Activated T-helper 2 cell treated with anti-CD3 and anti-CD28 coated beads, Interferon-gamma antibody, Interleukin-2, Interleukin-4, amounts not matched to agents 10 μg/mL and 5 μg/mL and 100 μg/mL, durations not matched to agents 14 hours and 24 hours and 36 hours (primary cell): ENCODE results near the gene SYTL2. TPM values are rescaled to one million over a fixed set of nuclear protein-coding genes. Genes with fewer than 3 reads are reported as not detected.

Experiments used
- DNase-seq: peaks from one replicate; pipeline ENCODE4 v3.0.0; 2021; ENCODE audit warnings: low spot score
- H3K27ac Mint-ChIP-seq: one replicate; pipeline ENCODE4 v1.8.0; 2021; ENCODE audit warnings: mixed read lengths
- H3K27me3 Mint-ChIP-seq: one replicate; pipeline ENCODE4 v1.8.0; 2021; ENCODE audit warnings: low read depth, mixed read lengths
- H3K36me3 Mint-ChIP-seq: one replicate; pipeline ENCODE4 v1.8.0; 2021; ENCODE audit warnings: low read depth, mixed read lengths
- H3K4me1 Mint-ChIP-seq: one replicate; pipeline ENCODE4 v1.8.0; 2021; ENCODE audit warnings: low read depth, mixed read lengths
- H3K4me3 Mint-ChIP-seq: one replicate; pipeline ENCODE4 v1.8.0; 2021; ENCODE audit warnings: low read depth, mild to moderate bottlenecking, moderate library complexity, mixed read lengths
- H3K9me3 Mint-ChIP-seq: one replicate; pipeline ENCODE4 v1.8.0; 2021; ENCODE audit warnings: mixed read lengths
- intact Hi-C: fragments of 100-400 bp; cut with micrococcal nuclease; formaldehyde crosslinking; loops from one replicate; pipeline ENCODE4 v1.15.1; 2023
- total RNA-seq: library from RNA; stranded (reverse); gene quantifications from 2 replicates; pipeline ENCODE4 v1.2.3, GENCODE V29; 2022

Gene SYTL2
- total RNA-seq, 1 donor from 2014 or later, result 16.0 TPM

- DNase-seq, result peak; percentile 76
- Mint-ChIP-seq H3K4me1 (peaks cover 68% of the 10 kb centered on the region), H3K27ac (peak overlapping the region; percentile 93), H3K27me3 (no peaks in the 10 kb centered on the region), H3K4me3 (peak overlapping the region; percentile 68), H3K36me3 (no peaks in the 10 kb centered on the region), H3K9me3 (no peaks in the 10 kb centered on the region)
- intact Hi-C loops, result loop anchor here (1.0 kb wide), 2 partner anchors 13 to 71 kb away; partner anchors contain the start of gene SYTL2
These were observed 12.9 kb upstream of the SYTL2 start for GRCh38 chr11:85823816-85824215.

- H3K4me3 Mint-ChIP-seq, result no peak overlapping the region
- no peaks in the 10 kb centered on the region for H3K36me3 Mint-ChIP-seq
- intact Hi-C loops, result loop anchor here (1.0 kb wide), 2 partner anchors 12 to 70 kb away; partner anchors contain the start of gene SYTL2
- no peak for DNase-seq
- H3K27ac Mint-ChIP-seq, result peak overlapping the region; percentile 35
- H3K4me1 Mint-ChIP-seq, result peaks cover 62% of the 10 kb centered on the region
- no peaks in the 10 kb centered on the region for H3K9me3 Mint-ChIP-seq
- no peaks in the 10 kb centered on the region for H3K27me3 Mint-ChIP-seq
These were observed 11.9 kb upstream of the SYTL2 start for GRCh38 chr11:85822814-85823213.

GRCh38 chr11:85821636-85822035 lies 10.7 kb upstream of the SYTL2 start:
- no peaks in the 10 kb centered on the region for H3K36me3 Mint-ChIP-seq
- DNase-seq, result no peak
- intact Hi-C loops, result no loop called here
- H3K4me3 Mint-ChIP-seq, result no peak overlapping the region
- no peaks in the 10 kb centered on the region for H3K9me3 Mint-ChIP-seq
- H3K4me1 Mint-ChIP-seq, result peaks cover 52% of the 10 kb centered on the region
- H3K27ac Mint-ChIP-seq, result no peak overlapping the region
- no peaks in the 10 kb centered on the region for H3K27me3 Mint-ChIP-seq

DNA sequence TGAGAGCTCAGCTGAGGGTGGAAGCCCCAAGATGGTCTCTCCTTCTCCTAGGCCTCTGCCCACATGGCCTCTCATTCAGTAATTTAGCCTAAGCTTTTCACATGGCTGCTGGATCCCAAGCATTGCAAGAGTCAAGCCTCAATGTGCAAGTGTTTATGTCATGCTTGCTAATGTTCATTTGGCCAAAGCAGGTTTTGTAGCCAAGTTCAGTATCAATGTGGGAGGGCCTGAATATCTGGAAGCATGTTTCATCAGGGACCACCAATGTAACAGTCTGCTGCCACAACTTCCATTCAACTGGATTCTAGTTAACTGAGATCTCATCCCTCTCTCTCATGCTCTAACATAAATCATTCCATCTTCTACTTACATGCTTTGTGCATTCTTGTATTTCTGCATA lies 8.5 kb upstream of the SYTL2 start:
- Mint-ChIP-seq H3K27ac (no peak overlapping the region), H3K9me3 (no peaks in the 10 kb centered on the region), H3K36me3 (no peaks in the 10 kb centered on the region), H3K27me3 (no peaks in the 10 kb centered on the region), H3K4me1 (peaks cover 43% of the 10 kb centered on the region), H3K4me3 (no peak overlapping the region)
- DNase-seq, result no peak
- intact Hi-C loops, result no loop called here

DNA sequence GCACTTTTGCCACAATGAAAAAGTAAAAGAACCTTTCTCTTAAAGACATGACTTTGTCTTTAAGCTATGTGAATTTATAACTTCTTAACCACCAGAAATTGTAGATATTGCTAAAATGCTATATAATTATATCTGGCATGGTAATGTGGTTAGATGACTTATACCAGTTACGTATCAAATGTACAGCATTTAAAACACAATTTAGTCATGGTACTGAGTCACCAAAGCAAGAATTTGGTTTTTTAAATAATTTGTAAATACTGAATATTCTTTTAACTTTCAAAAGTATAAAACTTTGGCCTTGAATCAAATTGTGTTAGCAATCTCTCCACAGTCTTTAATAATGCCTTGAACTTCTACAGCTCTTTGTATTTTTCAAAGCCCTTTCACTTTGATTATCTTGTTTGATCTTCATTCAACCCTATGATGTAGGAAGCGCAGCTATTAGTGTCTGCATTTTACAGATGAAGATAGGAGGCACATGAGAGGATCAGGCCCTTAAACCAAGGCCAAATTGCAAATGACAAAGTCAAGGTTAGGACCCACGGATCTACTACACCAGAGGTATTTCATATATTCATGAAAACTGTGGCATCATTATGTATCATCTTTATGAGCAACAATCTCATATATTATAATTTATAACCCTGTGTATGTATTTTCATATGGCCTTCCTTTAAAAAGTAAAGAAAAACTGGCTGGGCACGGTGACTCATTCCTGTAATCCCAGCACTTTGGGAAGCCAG lies 4.4 kb upstream of the SYTL2 start:
- Mint-ChIP-seq H3K4me3 (no peak overlapping the region), H3K27ac (no peak overlapping the region)

DNA sequence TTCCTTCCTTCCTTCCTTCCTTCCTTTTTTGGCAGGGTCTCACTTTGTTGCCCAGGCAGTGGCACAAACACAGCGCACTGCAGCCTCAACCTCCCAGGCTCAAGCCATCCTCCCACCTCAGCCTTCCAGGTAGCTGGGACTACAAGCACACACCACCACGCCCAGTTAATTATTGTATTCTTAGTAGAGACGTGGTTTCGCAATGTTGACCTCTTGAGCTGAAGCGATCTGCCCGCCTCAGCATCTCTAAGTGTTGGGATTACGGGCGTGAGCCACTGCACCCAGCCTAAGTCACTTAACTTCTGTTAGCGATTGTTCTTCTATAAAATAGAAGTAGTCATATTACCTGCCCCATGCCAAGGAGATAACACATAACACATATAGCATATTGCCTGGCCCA lies 2.8 kb upstream of the SYTL2 start:
- Mint-ChIP-seq H3K27me3 (peaks cover 3% of the 10 kb centered on the region), H3K27ac (no peak overlapping the region), H3K4me1 (peaks cover 38% of the 10 kb centered on the region), H3K36me3 (no peaks in the 10 kb centered on the region), H3K4me3 (no peak overlapping the region), H3K9me3 (no peaks in the 10 kb centered on the region)
- no peak for DNase-seq
- intact Hi-C loops, result loop anchor here (5.0 kb wide), 1 partner anchor 186 kb away; the partner anchor contains the start of genes DLG2 and TMEM126B

More for the DNA sequence above, 4.4 kb upstream of the SYTL2 start:
- DNase-seq, result no peak
- no peaks in the 10 kb centered on the region for H3K36me3 Mint-ChIP-seq
- H3K4me1 Mint-ChIP-seq, result peaks cover 25% of the 10 kb centered on the region
- peaks cover 3% of the 10 kb centered on the region for H3K27me3 Mint-ChIP-seq
- H3K9me3 Mint-ChIP-seq, result no peaks in the 10 kb centered on the region
- intact Hi-C loops, result loop anchor here (1.0 kb wide), 1 partner anchor 12 kb away; no protein-coding TSS in a partner anchor

- peaks cover 44% of the 10 kb centered on the region for H3K4me1 Mint-ChIP-seq
- no peak for DNase-seq
- H3K9me3 Mint-ChIP-seq, result no peaks in the 10 kb centered on the region
- intact Hi-C loops, result loop anchor here (1.0 to 5.0 kb wide), 3 partner anchors 12 to 184 kb away; partner anchors contain the start of genes DLG2 and TMEM126B
- peak overlapping the region; percentile 1 for H3K27ac Mint-ChIP-seq
- H3K27me3 Mint-ChIP-seq, result peaks cover 3% of the 10 kb centered on the region
- H3K4me3 Mint-ChIP-seq, result peak overlapping the region; percentile 73
- H3K36me3 Mint-ChIP-seq, result no peaks in the 10 kb centered on the region
These were observed 683 bp upstream of the SYTL2 start for GRCh38 chr11:85811624-85812023.

DNA sequence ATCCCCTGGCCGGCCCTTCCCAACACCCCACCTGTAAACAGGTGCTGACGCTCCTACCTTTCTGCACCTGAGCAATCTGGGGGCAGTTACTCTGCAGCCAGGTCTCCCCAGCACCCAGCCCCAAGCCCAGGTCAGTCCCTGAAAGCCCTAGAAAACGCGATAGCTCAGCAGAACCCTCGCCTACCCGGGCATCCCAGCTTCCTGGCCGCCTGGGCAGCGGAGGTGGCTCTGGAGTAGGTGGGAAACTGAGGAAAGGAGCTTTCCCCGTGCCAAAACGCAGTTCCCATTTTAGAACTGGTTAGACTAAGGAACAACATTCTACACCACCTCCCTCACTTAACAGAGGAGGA lies 445 bp downstream of the SYTL2 start:
- Mint-ChIP-seq H3K36me3 (no peaks in the 10 kb centered on the region), H3K4me3 (peak overlapping the region; percentile 82), H3K9me3 (no peaks in the 10 kb centered on the region), H3K27ac (no peak overlapping the region), H3K27me3 (peaks cover 3% of the 10 kb centered on the region), H3K4me1 (peaks cover 45% of the 10 kb centered on the region)
- intact Hi-C loops, result loop anchor here (1.0 to 5.0 kb wide), 3 partner anchors 30 to 183 kb away; partner anchors contain the start of genes DLG2 and TMEM126B
- DNase-seq, result no peak

GRCh38 chr11:85809863-85810262 lies 1.1 kb downstream of the SYTL2 start:
- intact Hi-C loops, result loop anchor here (1.0 to 5.0 kb wide), 3 partner anchors 29 to 183 kb away; partner anchors contain the start of genes DLG2 and TMEM126B
- Mint-ChIP-seq H3K27me3 (peaks cover 3% of the 10 kb centered on the region), H3K9me3 (no peaks in the 10 kb centered on the region), H3K36me3 (peaks cover under 1% of the 10 kb centered on the region), H3K4me3 (peak overlapping the region; percentile 82), H3K27ac (peak overlapping the region; percentile 52), H3K4me1 (peaks cover 41% of the 10 kb centered on the region)
- no peak for DNase-seq

GRCh38 chr11:85809191-85809590 lies 1.8 kb downstream of the SYTL2 start:
- intact Hi-C loops, result no loop called here
- Mint-ChIP-seq H3K36me3 (peaks cover 7% of the 10 kb centered on the region), H3K4me1 (peaks cover 38% of the 10 kb centered on the region), H3K27me3 (peaks cover 3% of the 10 kb centered on the region), H3K27ac (no peak overlapping the region), H3K4me3 (no peak overlapping the region), H3K9me3 (no peaks in the 10 kb centered on the region)
- no peak for DNase-seq

DNA sequence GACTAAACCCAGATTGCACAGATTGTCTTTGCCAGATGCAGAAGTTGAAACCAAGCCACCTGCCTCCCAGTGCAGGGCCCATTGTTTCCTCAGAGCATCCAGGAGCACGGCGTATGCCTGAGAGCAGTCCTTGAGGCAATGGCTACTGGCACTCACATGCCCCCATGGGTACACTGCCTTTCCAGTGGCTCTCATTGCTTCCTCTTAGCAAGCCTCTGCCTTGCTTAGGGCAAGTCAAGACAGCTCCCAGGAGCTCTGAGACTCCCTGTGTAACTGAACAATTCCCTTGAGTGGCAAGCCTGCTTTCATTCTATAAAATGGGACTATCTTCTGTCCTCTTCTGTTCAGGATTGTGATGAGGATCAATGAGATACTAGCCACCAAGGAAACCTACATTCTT lies 4.1 kb downstream of the SYTL2 start:
- no peak for DNase-seq
- peaks cover 34% of the 10 kb centered on the region for H3K4me1 Mint-ChIP-seq
- no peak overlapping the region for H3K4me3 Mint-ChIP-seq
- H3K36me3 Mint-ChIP-seq, result peaks cover 19% of the 10 kb centered on the region
- H3K9me3 Mint-ChIP-seq, result no peaks in the 10 kb centered on the region
- H3K27me3 Mint-ChIP-seq, result peaks cover 2% of the 10 kb centered on the region
- intact Hi-C loops, result no loop called here
- no peak overlapping the region for H3K27ac Mint-ChIP-seq

- H3K4me1 Mint-ChIP-seq, result peaks cover 34% of the 10 kb centered on the region
- H3K4me3 Mint-ChIP-seq, result no peak overlapping the region
- no peak overlapping the region for H3K27ac Mint-ChIP-seq
- H3K9me3 Mint-ChIP-seq, result no peaks in the 10 kb centered on the region
- DNase-seq, result no peak
- peaks cover 20% of the 10 kb centered on the region for H3K36me3 Mint-ChIP-seq
- H3K27me3 Mint-ChIP-seq, result peaks cover 2% of the 10 kb centered on the region
- intact Hi-C loops, result no loop called here
These were observed 4.9 kb downstream of the SYTL2 start for GRCh38 chr11:85806016-85806415.

- no peak for DNase-seq
- peaks cover 26% of the 10 kb centered on the region for H3K36me3 Mint-ChIP-seq
- no peak overlapping the region for H3K27ac Mint-ChIP-seq
- H3K27me3 Mint-ChIP-seq, result peaks cover 2% of the 10 kb centered on the region
- H3K4me1 Mint-ChIP-seq, result peaks cover 35% of the 10 kb centered on the region
- intact Hi-C loops, result no loop called here
- H3K9me3 Mint-ChIP-seq, result peaks cover 5% of the 10 kb centered on the region
- H3K4me3 Mint-ChIP-seq, result no peak overlapping the region
These were observed 5.6 kb downstream of the SYTL2 start for GRCh38 chr11:85805387-85805786.
